Neural progenitor cell (in vitro differentiated cells): Measurements from ENCODE around the gene SPTB. TPM values are rescaled to one million over a fixed set of nuclear protein-coding genes. Genes with fewer than 3 reads are reported as not detected.

Experiments used
- DNase-seq: peaks from one replicate; pipeline ENCODE4 v3.0.0-alpha.2; 2016; ENCODE audit warnings: low spot score
- H2AFZ ChIP-seq: fragments of 200-600 bp; sonication (generic); replicated peaks from 2 replicates; pipeline ENCODE4 v1.6.1; 2016; ENCODE audit warnings: antibody characterized with exemption
- H3F3A ChIP-seq: fragments of 200-600 bp; sonication (generic); 2 replicates; pipeline ENCODE4 v1.6.1; 2016; ENCODE audit warnings: antibody characterized with exemption, low read depth
- H3K27ac ChIP-seq: fragments of 200-600 bp; sonication (generic); 2 replicates; pipeline ENCODE4 v1.5.1; 2016; ENCODE audit warnings: mild to moderate bottlenecking
- H3K27me3 ChIP-seq: fragments of 200-600 bp; sonication (generic); 2 replicates; pipeline ENCODE4 v1.6.1; 2016; ENCODE audit warnings: mild to moderate bottlenecking, moderate library complexity
- H3K36me3 ChIP-seq: fragments of 200-600 bp; sonication (generic); 2 replicates; pipeline ENCODE4 v1.5.1; 2016
- H3K4me1 ChIP-seq: fragments of 200-600 bp; sonication (generic); 2 replicates; pipeline ENCODE4 v1.6.1; 2016; ENCODE audit warnings: mixed run types
- H3K4me2 ChIP-seq: fragments of 200-600 bp; sonication (generic); 2 replicates; pipeline ENCODE4 v1.6.1; 2016
- H3K4me3 ChIP-seq: fragments of 200-600 bp; sonication (generic); 2 replicates; pipeline ENCODE4 v1.5.1; 2016
- H3K79me2 ChIP-seq: fragments of 200-600 bp; sonication (generic); 2 replicates; pipeline ENCODE4 v1.6.1; 2016; ENCODE audit warnings: low read depth
- H3K9ac ChIP-seq: fragments of 200-600 bp; sonication (generic); 2 replicates; pipeline ENCODE4 v1.6.1; 2016
- H3K9me3 ChIP-seq: fragments of 200-600 bp; sonication (generic); 2 replicates; pipeline ENCODE4 v1.5.1; 2016; ENCODE audit warnings: low read depth
- H4K20me1 ChIP-seq: fragments of 200-600 bp; sonication (generic); 2 replicates; pipeline ENCODE4 v1.6.1; 2016; ENCODE audit warnings: low read depth
- H3K27ac Mint-ChIP-seq: 3 replicates; pipeline ENCODE4 v1.8.0; 2021; ENCODE audit warnings: mixed read lengths
- H3K27me3 Mint-ChIP-seq: 2 replicates; pipeline ENCODE4 v1.8.0; 2022; ENCODE audit warnings: low read depth, mild to moderate bottlenecking, inconsistent platforms, moderate library complexity, mixed read lengths; ENCODE audit not compliant: insufficient read depth
- H3K36me3 Mint-ChIP-seq: 3 replicates; pipeline ENCODE4 v1.8.0; 2021; ENCODE audit warnings: mixed read lengths
- H3K4me1 Mint-ChIP-seq: 3 replicates; pipeline ENCODE4 v1.8.0; 2021; ENCODE audit warnings: mixed read lengths
- H3K4me3 Mint-ChIP-seq: 3 replicates; pipeline ENCODE4 v1.8.0; 2021; ENCODE audit warnings: mild to moderate bottlenecking, moderate library complexity, mixed read lengths
- H3K9me3 Mint-ChIP-seq: 3 replicates; pipeline ENCODE4 v1.8.0; 2020; ENCODE audit warnings: mixed read lengths
- EZH2 ChIP-seq: fragments of 200-600 bp; sonication (generic); IDR thresholded peaks from 2 replicates; pipeline ENCODE4 v1.6.1; 2017; ENCODE audit warnings: antibody characterized with exemption, mild to moderate bottlenecking, moderate library complexity
- EZH2phosphoT487 ChIP-seq: fragments of 200-600 bp; sonication (generic); IDR thresholded peaks from 2 replicates; pipeline ENCODE4 v1.6.1; 2017; ENCODE audit warnings: antibody characterized with exemption
- total RNA-seq: library from RNA; depleted of rRNA; stranded (reverse); fragments of >200 nt; gene quantifications from 2 replicates; pipeline ENCODE4 v1.2.3, GENCODE V29; 2015; ENCODE audit warnings: low replicate concordance
- TF ChIP-seq, protein P1 (sequence below): fragments of 200-600 bp; sonication (generic); IDR thresholded peaks from 2 replicates; pipeline ENCODE4 v1.5.1; 2017; ENCODE audit warnings: antibody characterized with exemption, mild to moderate bottlenecking

SPTB gene
- total RNA-seq, 1 donor from 2014 or later, result 0.09 TPM

DNA sequence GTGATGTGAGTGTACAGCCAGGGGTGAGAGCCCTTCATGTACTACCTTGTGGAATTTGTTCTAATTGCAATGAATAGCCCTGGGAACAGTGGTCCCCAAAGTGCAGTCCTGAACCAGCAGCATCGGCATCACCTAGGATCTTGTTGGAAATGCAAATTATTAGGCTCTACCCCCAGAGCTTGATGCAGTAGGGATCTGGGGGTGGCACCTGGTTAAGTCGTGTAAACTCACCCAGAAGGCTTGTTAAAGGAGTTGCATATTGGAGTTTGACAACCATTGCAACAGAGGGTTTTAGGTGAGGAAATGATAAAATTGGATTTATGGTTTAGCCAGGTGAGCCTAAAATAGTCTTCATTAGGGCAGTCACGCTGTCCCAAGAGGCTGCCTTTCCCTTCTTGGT is 102.2 kb downstream of the SPTB start:
- Mint-ChIP-seq H3K4me1 (no peaks in the 10 kb centered on the region), H3K9me3 (peaks cover 16% of the 10 kb centered on the region), H3K4me3 (no peak overlapping the region), H3K27ac (no peak overlapping the region), H3K27me3 (peaks cover 4% of the 10 kb centered on the region), H3K36me3 (no peaks in the 10 kb centered on the region)
- Histone ChIP-seq H2AFZ (no peak overlapping the region), H3K79me2 (no peaks in the 10 kb centered on the region), H3K4me3 (no peak overlapping the region), H3K36me3 (no peaks in the 10 kb centered on the region), H3K4me2 (no peak overlapping the region), H3F3A (no peaks in the 10 kb centered on the region), H4K20me1 (no peaks in the 10 kb centered on the region), H3K9ac (no peak overlapping the region), H3K27ac (no peak overlapping the region), H3K9me3 (no peaks in the 10 kb centered on the region), H3K4me1 (no peaks in the 10 kb centered on the region), H3K27me3 (no peaks in the 10 kb centered on the region)
- no peak for DNase-seq
- TF ChIP-seq EZH2 (no peak), EZH2phosphoT487 (no peak)
- TF ChIP-seq, protein P1, sequence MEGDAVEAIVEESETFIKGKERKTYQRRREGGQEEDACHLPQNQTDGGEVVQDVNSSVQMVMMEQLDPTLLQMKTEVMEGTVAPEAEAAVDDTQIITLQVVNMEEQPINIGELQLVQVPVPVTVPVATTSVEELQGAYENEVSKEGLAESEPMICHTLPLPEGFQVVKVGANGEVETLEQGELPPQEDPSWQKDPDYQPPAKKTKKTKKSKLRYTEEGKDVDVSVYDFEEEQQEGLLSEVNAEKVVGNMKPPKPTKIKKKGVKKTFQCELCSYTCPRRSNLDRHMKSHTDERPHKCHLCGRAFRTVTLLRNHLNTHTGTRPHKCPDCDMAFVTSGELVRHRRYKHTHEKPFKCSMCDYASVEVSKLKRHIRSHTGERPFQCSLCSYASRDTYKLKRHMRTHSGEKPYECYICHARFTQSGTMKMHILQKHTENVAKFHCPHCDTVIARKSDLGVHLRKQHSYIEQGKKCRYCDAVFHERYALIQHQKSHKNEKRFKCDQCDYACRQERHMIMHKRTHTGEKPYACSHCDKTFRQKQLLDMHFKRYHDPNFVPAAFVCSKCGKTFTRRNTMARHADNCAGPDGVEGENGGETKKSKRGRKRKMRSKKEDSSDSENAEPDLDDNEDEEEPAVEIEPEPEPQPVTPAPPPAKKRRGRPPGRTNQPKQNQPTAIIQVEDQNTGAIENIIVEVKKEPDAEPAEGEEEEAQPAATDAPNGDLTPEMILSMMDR, result no peak

- no peak overlapping the region for H3K4me3 ChIP-seq
- no peaks in the 10 kb centered on the region for H3K9me3 ChIP-seq
- H2AFZ ChIP-seq, result no peak overlapping the region
- no peaks in the 10 kb centered on the region for H3K79me2 ChIP-seq
- H3K9me3 Mint-ChIP-seq, result peaks cover 16% of the 10 kb centered on the region
- no peaks in the 10 kb centered on the region for H3K4me1 ChIP-seq
- H3K36me3 Mint-ChIP-seq, result no peaks in the 10 kb centered on the region
- no peaks in the 10 kb centered on the region for H3K4me1 Mint-ChIP-seq
- H3F3A ChIP-seq, result no peaks in the 10 kb centered on the region
- no peak overlapping the region for H3K4me3 Mint-ChIP-seq
- no peaks in the 10 kb centered on the region for H3K36me3 ChIP-seq
- no peak overlapping the region for H3K4me2 ChIP-seq
- peaks cover 2% of the 10 kb centered on the region for H3K27me3 Mint-ChIP-seq
- no peak overlapping the region for H3K9ac ChIP-seq
- no peaks in the 10 kb centered on the region for H3K27me3 ChIP-seq
- H4K20me1 ChIP-seq, result no peaks in the 10 kb centered on the region
- DNase-seq, result no peak
- no peak overlapping the region for H3K27ac Mint-ChIP-seq
- no peak for TF ChIP-seq EZH2phosphoT487
- no peak for TF ChIP-seq EZH2
- TF ChIP-seq, protein P1, result no peak
- H3K27ac ChIP-seq, result no peak overlapping the region
These were observed 104.5 kb downstream of the SPTB start for GRCh38 chr14:64775081-64775777.

DNA sequence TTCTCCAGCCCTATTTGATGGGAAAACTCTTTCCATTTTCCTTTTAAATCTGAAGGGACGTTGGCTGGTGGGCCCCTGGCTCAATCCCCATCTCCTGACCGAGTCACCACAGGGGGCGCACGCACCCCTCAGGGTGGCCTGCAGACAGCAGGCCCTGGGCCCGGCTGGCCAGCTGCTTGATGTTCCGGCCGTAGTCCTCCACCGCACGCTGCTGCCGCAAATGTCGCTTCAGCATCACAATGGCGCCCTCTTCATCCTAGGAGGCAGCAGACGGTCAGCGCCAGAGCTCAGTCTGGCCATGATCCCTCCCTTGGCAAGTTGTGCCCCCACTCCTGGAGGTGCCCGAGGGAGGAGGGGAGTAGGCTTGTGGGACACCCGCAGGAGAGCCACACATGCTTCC is 105.4 kb downstream of the SPTB start:
- Histone ChIP-seq H3K4me2 (no peak overlapping the region), H4K20me1 (no peaks in the 10 kb centered on the region), H3K9ac (no peak overlapping the region), H3K9me3 (no peaks in the 10 kb centered on the region), H3F3A (no peaks in the 10 kb centered on the region), H3K79me2 (no peaks in the 10 kb centered on the region), H3K4me3 (no peak overlapping the region), H3K36me3 (no peaks in the 10 kb centered on the region), H3K4me1 (no peaks in the 10 kb centered on the region), H2AFZ (no peak overlapping the region), H3K27me3 (no peaks in the 10 kb centered on the region), H3K27ac (no peak overlapping the region)
- no peak for DNase-seq
- TF ChIP-seq EZH2 (no peak), EZH2phosphoT487 (no peak)
- TF ChIP-seq, protein P1, result no peak
- Mint-ChIP-seq H3K27me3 (peaks cover 2% of the 10 kb centered on the region), H3K27ac (no peak overlapping the region), H3K9me3 (peaks cover 16% of the 10 kb centered on the region), H3K36me3 (no peaks in the 10 kb centered on the region), H3K4me3 (no peak overlapping the region), H3K4me1 (no peaks in the 10 kb centered on the region)
